KG1 (cell line): ENCODE results near the gene GABRB1.

ENCODE experiments used
- DNase-seq: peaks from one replicate; lab custom pipeline; 2025; lab: John Stamatoyannopoulos, UW

The GABRB1 gene

GRCh38 chr4:47031011-47031678 is at the start of gene GABRB1:
TSS of gene GABRB1 (plus strand) at chr4:47031567.
- DNase-seq = no peak

DNA sequence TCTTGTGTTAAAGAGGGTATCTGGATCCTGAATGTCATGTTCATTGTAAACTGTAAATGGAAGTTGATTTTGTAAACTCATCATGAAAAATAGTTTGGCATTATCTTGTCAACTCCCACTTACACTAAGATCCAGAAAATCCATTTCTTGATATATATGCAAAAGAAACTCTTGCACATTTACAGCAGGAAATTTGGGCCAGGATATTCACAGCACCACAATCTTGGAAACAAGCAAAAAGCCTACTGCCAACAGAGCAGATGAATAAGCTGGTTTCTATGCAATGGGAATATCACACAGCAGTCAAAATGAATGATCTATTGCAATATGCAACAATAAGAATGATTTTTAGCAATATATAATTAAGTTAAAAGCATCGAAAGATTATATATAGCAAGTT is 46.6 kb upstream of the GABRB1 start:
- no peak for DNase-seq

- no peak for DNase-seq
These were observed 44.3 kb upstream of the GABRB1 start for GRCh38 chr4:46986922-46987638.

DNA sequence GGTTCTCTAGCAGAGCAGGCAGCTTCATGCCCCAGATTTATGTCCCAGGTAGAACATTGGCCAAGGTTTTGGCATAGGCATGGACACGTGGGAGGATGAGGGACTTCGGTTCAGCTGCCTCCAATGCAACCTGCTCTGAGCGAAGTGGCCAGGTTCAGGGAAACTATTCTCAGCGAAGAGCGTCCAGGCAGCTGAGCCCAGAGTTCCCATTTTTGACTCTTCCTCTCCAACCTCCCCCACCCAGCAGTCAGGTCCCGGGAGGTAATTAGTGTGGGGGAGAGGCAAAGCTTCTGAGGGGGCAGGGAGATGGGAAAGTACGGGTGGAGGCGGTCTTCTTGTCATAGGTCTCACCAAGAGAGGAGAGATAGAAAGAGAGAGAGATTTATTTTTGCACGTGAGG is 39.0 kb upstream of the GABRB1 start:
- DNase-seq = no peak

GRCh38 chr4:46993075-46994006 is 38.0 kb upstream of the GABRB1 start, which contains the start of gene GABRA4:
TSS of gene GABRA4 (minus strand) at chr4:46993581. CDS start at chr4:46993424, 157 bp downstream.
- no peak for DNase-seq

DNA sequence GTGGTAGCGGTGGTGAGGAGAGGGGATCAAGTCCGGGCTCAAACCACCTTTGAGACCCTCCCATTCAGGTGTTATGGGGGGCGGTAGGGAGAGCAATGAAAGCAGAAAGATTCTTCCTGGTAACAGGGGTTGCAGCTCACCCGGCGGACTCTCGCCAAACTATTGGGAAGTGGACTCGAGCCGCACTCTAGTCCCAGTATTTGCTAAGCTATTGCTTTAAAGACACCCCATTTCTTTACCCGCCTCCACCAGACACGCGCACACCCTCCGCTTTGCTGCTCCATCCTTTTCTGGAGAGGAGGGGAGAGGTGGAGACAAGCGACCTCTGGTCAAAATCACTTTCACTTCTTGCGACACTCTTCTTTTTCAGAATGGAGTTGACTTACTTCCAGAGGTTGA is 37.4 kb upstream of the GABRB1 start:
- DNase-seq = no peak

DNA sequence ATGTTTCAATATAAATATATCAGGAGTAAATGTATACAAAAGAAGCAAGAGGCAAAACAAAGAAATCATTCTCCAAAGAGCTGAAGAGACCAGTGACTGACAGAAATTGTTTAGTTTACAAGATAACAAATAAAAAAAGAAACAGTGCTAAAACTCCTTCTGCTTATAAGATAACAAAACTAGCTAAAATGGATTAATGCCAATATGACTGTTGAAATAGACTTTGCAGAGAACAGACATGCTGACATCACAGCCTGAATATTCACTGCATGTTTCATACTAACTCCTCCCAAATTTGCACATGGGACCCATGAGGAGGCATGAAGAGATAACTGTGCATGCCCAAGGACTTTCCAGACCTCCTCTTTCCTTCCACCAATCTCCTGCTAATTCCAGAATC is 31.8 kb upstream of the GABRB1 start:
- DNase-seq = no peak

DNA sequence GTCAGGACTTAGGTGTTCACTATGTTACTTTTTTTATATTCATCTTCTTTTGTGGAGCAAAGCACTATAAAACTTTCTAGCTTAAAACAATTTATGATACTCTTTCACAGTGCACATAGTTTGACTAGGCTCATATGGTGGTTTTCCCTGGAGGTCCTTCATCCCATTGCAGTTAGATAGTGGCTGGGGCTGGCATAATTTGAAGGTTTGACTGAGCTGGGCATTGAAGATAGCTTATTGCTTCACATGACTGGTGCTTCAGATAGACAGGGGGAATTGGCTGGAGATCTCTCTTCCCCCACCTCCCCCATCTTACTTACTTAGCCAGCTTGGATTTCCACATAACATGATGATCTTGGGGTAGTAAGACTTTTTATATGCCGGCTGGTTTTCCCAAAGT is 31.0 kb upstream of the GABRB1 start:
- no peak for DNase-seq

- no peak for DNase-seq
These were observed 28.8 kb upstream of the GABRB1 start for GRCh38 chr4:47002580-47002979.

- no peak for DNase-seq
These were observed 20.9 kb upstream of the GABRB1 start for GRCh38 chr4:47010347-47010911.

- DNase-seq = no peak
These were observed 20.4 kb upstream of the GABRB1 start for GRCh38 chr4:47010912-47011446.

DNA sequence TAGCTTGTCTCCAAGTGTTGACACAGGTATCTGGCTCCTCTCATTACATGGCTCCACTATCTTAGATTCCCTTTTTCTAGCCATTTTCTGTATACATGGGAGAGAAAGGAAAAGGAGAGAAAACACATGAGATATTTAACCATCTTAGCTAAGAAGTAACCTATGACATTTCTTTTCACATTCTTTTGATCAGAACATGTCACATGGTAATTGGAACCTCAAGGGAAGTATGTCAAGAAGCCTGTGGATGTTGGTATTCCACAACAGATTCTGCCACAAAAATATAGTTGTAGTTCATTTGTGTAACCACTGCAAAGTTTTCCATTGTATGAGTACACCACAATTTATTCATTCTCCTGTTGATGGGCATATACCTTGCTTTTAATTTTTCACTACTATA is 18.7 kb upstream of the GABRB1 start:
- no peak for DNase-seq

- no peak for DNase-seq
These were observed 18.0 kb upstream of the GABRB1 start for GRCh38 chr4:47013373-47013772.

- DNase-seq = no peak
These were observed 14.3 kb upstream of the GABRB1 start for GRCh38 chr4:47017081-47017480.

DNA sequence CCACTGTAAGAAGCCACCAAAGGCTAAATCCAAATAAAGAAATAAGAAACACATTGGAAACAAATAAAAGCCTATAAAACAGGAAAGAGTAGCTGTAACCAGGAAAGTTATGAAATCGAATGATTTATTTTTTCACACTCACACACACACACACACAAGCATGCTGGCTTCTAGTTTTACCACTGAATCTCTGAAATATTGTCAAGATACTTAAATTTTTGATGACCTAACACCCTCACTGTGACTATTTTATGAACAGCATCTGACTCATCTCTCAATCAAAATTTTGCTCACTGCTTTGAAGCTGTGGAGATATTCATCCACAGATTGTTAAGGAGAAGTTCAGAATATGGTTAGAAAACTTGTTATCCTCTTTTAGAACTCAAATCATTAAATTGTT is 13.9 kb upstream of the GABRB1 start:
- DNase-seq = no peak

GRCh38 chr4:47031751-47032404 is 511 bp downstream of the GABRB1 start:
- no peak for DNase-seq

DNA sequence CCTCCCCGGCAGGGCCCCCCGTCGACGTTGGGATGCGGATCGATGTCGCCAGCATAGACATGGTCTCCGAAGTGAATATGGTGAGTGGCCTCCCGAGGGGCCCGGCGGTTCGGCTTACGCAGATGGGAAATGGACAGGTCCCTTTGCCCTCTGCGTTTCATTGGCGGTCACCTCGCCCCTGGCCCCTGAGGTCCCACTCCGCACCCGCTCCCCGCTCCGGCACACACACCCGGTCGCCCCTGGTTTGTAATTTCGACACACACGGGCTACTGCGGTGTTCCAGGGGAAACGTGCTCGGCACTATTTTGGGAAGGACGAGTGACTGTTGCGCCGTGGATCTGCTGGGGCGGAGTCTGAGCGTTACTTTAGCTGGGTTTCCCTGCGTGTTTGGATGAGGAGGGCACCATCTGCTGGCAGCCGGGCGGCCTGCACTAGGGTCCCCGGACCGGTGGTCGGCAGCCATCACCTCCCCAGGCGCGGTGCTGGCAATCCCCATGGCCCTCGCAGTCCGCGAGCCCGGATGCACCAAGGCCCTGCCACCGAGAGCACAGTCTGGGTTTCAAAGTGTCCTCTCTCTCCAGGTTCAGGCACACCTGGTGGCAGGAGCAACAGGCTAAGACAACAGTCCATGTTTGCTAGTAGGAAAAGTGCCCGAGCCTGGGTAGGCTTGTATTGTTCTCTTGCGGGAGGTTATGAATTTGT is 1.2 kb downstream of the GABRB1 start:
- DNase-seq = no peak

- DNase-seq = no peak
These were observed 6.9 kb downstream of the GABRB1 start for GRCh38 chr4:47038263-47038662.

- no peak for DNase-seq
These were observed 9.5 kb downstream of the GABRB1 start for GRCh38 chr4:47040828-47041227.

- DNase-seq = no peak
These were observed 12.5 kb downstream of the GABRB1 start for GRCh38 chr4:47043821-47044220.

DNA sequence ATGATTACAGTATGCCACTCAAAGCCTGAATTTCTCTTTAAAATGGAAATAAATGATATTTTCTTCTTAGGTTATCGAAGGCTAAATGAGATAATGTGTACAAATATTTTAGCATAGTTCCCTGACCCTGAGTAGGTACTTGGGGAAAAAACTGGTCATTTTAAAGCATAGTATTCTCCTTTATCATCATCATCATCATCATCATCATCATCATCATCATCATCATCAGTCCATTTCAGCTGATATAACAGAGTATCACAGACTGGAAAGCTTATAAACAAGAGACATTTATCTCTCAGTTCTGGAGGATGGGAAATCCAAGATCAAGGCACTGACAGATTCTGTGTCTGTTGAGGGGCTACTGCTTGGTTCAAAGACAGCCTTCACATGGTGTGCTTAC is 13.9 kb downstream of the GABRB1 start:
- DNase-seq = no peak
